Panc1 (cell line): ENCODE results near the gene MRPL38. TPM values are rescaled to one million over a fixed set of nuclear protein-coding genes. Genes with fewer than 3 reads are reported as not detected.
A peak's percentile ranks its signal among the peaks of the same experiment; 100 is the strongest.

Source experiments
- ATAC-seq: fragments of 200-7000 bp; cut with Tn5 transposase; 2 replicates; pipeline ENCODE4 v1.9.1; 2020; ENCODE audit warnings: mild to moderate bottlenecking, moderate library complexity
- BruUV-seq: library from RNA; stranded (reverse); fragments of 400-500 nt; replicated peaks from 2 replicates; lab custom pipeline; 2021; lab: Mats Ljungman, UMichigan
- CTCF ChIA-PET: fragments of 300-600 bp; sonication (Branson Sonifier 250); formaldehyde crosslinking; loops from one replicate; lab custom pipeline; 2022; ENCODE audit warnings: antibody characterized with exemption; lab: Charles Lee
- POLR2A ChIA-PET: fragments of 300-600 bp; sonication (Branson Sonifier 250); formaldehyde crosslinking; loops from one replicate; lab custom pipeline; 2022; ENCODE audit warnings: antibody characterized with exemption; lab: Charles Lee
- DNase-seq: peaks from one replicate; pipeline ENCODE4 v3.0.0-alpha.2; 2010; ENCODE audit warnings: low read depth, low spot score
- H3K27ac ChIP-seq: 2 replicates; pipeline ENCODE4 v1.5.1; 2011; ENCODE audit warnings: mild to moderate bottlenecking, low read length, inconsistent platforms
- H3K27me3 ChIP-seq: fragments of 200-500 bp; sonication (Bioruptor generic); 2 replicates; pipeline ENCODE4 v1.6.0; 2014; ENCODE audit warnings: low read length, inconsistent platforms; ENCODE audit not compliant: control insufficient read depth, insufficient read depth
- H3K36me3 ChIP-seq: fragments of 200-500 bp; sonication (Bioruptor generic); 2 replicates; pipeline ENCODE4 v1.5.1; 2014; ENCODE audit warnings: inconsistent platforms, mild to moderate bottlenecking, low read length, moderate library complexity; ENCODE audit not compliant: control insufficient read depth, insufficient read depth
- H3K4me1 ChIP-seq: 2 replicates; pipeline ENCODE4 v1.5.1; 2011; ENCODE audit warnings: inconsistent platforms, mild to moderate bottlenecking, low read length, moderate library complexity; ENCODE audit not compliant: control insufficient read depth, insufficient read depth
- H3K4me3 ChIP-seq, 2 experiments: 2 replicates each; pipeline ENCODE4 v1.5.1; 2011 to 2012; ENCODE audit warnings: low read depth in 2 of 2, low read length in 2 of 2, mild to moderate bottlenecking in 2 of 2, inconsistent platforms in 1 of 2, moderate library complexity in 1 of 2
- H3K9me3 ChIP-seq: fragments of 200-500 bp; sonication (Bioruptor generic); 2 replicates; pipeline ENCODE4 v1.5.1; 2014; ENCODE audit warnings: low read depth, mild to moderate bottlenecking, inconsistent platforms, low read length, moderate library complexity; ENCODE audit not compliant: control insufficient read depth, insufficient read depth
- POLR2AphosphoS5 ChIP-seq: IDR thresholded peaks from 2 replicates; pipeline ENCODE4 v1.6.1; 2012; ENCODE audit warnings: mild to moderate bottlenecking, low read depth, low read length, moderate library complexity
- SIN3A ChIP-seq: IDR thresholded peaks from 2 replicates; pipeline ENCODE4 v1.6.1; 2012; ENCODE audit warnings: low read depth, mild to moderate bottlenecking, low read length, moderate library complexity, borderline replicate concordance; ENCODE audit not compliant: insufficient read depth
- TCF7L2 ChIP-seq: IDR thresholded peaks from 2 replicates; pipeline ENCODE4 v1.6.1; 2011; ENCODE audit warnings: mild to moderate bottlenecking, low read depth, low read length, inconsistent platforms
- in situ Hi-C: cut with HindIII; loops from 2 replicates; pipeline ENCODE4 v1.10.0; 2016; ENCODE audit warnings: low sequenced_read_pairs, low pct_unique_long_range_greater_than_20kb
- intact Hi-C: fragments of 100-400 bp; cut with micrococcal nuclease; formaldehyde crosslinking; loops from one replicate; pipeline ENCODE4 v1.10.0; 2022; ENCODE audit not compliant: unreplicated experiment
- total RNA-seq: library from RNA; stranded (reverse); gene quantifications from one replicate; pipeline ENCODE4 v1.2.1, GENCODE V29; 2021; ENCODE audit not compliant: unreplicated experiment
- TF ChIP-seq, protein P1 (sequence below): fragments of 450-650 bp; IDR thresholded peaks from 2 replicates; pipeline ENCODE4 v1.5.1; 2017; ENCODE audit warnings: mild to moderate bottlenecking
- TF ChIP-seq, protein P2 (sequence below), 2 experiments: IDR thresholded peaks; 2 replicates each; pipeline ENCODE4 v1.6.1; 2011 to 2012; ENCODE audit warnings: low read depth in 2 of 2, control low read depth in 1 of 2, low read length in 1 of 2, mild to moderate bottlenecking in 1 of 2, moderate library complexity in 1 of 2; ENCODE audit not compliant: insufficient read depth in 1 of 2

Gene MRPL38
- total RNA-seq, 1 experiment from 2014 or later, result 165 TPM

- no peaks in the 10 kb centered on the region for H3K27me3 ChIP-seq
- TF ChIP-seq POLR2AphosphoS5, result no peak; the same call in 1 of the 2 replicates
- TF ChIP-seq, protein P1, sequence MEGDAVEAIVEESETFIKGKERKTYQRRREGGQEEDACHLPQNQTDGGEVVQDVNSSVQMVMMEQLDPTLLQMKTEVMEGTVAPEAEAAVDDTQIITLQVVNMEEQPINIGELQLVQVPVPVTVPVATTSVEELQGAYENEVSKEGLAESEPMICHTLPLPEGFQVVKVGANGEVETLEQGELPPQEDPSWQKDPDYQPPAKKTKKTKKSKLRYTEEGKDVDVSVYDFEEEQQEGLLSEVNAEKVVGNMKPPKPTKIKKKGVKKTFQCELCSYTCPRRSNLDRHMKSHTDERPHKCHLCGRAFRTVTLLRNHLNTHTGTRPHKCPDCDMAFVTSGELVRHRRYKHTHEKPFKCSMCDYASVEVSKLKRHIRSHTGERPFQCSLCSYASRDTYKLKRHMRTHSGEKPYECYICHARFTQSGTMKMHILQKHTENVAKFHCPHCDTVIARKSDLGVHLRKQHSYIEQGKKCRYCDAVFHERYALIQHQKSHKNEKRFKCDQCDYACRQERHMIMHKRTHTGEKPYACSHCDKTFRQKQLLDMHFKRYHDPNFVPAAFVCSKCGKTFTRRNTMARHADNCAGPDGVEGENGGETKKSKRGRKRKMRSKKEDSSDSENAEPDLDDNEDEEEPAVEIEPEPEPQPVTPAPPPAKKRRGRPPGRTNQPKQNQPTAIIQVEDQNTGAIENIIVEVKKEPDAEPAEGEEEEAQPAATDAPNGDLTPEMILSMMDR, result no peak; the same call in 1 of the 2 replicates
- TF ChIP-seq SIN3A, result no peak
- no peak for TF ChIP-seq TCF7L2
- TF ChIP-seq, protein P2, sequence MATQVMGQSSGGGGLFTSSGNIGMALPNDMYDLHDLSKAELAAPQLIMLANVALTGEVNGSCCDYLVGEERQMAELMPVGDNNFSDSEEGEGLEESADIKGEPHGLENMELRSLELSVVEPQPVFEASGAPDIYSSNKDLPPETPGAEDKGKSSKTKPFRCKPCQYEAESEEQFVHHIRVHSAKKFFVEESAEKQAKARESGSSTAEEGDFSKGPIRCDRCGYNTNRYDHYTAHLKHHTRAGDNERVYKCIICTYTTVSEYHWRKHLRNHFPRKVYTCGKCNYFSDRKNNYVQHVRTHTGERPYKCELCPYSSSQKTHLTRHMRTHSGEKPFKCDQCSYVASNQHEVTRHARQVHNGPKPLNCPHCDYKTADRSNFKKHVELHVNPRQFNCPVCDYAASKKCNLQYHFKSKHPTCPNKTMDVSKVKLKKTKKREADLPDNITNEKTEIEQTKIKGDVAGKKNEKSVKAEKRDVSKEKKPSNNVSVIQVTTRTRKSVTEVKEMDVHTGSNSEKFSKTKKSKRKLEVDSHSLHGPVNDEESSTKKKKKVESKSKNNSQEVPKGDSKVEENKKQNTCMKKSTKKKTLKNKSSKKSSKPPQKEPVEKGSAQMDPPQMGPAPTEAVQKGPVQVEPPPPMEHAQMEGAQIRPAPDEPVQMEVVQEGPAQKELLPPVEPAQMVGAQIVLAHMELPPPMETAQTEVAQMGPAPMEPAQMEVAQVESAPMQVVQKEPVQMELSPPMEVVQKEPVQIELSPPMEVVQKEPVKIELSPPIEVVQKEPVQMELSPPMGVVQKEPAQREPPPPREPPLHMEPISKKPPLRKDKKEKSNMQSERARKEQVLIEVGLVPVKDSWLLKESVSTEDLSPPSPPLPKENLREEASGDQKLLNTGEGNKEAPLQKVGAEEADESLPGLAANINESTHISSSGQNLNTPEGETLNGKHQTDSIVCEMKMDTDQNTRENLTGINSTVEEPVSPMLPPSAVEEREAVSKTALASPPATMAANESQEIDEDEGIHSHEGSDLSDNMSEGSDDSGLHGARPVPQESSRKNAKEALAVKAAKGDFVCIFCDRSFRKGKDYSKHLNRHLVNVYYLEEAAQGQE (IDR thresholded peaks at IDR 0.05; ENCODE audit: insufficient read depth in 1 of 2, low read depth in 2 of 2, low read length in 1 of 2), result no peak
- H3K4me3 ChIP-seq, result peak overlapping the region; percentile 72
- no TSS peak for BruUV-seq
- H3K4me1 ChIP-seq, result peaks cover 19% of the 10 kb centered on the region
- in situ Hi-C loops (no loop called here), intact Hi-C loops (no loop called here)
- POLR2A ChIA-PET, result interaction anchor here (0.6 kb wide), 1 partner anchor 799 kb away, joined by 11 read pairs; no protein-coding TSS in a partner anchor
- H3K27ac ChIP-seq, result peak overlapping the region; percentile 88
- DNase-seq, result no peak
- no peaks in the 10 kb centered on the region; the same call in none of the 2 replicates for H3K36me3 ChIP-seq
- CTCF ChIA-PET, result interaction anchor here (0.9 kb wide), 1 partner anchor 17 kb away, joined by 4 read pairs; the partner anchor contains the start of gene TRIM47
- no peaks in the 10 kb centered on the region for H3K9me3 ChIP-seq
- ATAC-seq, result no peak
These were observed 9.1 kb downstream of the MRPL38 start for GRCh38 chr17:75895370-75896155.

DNA sequence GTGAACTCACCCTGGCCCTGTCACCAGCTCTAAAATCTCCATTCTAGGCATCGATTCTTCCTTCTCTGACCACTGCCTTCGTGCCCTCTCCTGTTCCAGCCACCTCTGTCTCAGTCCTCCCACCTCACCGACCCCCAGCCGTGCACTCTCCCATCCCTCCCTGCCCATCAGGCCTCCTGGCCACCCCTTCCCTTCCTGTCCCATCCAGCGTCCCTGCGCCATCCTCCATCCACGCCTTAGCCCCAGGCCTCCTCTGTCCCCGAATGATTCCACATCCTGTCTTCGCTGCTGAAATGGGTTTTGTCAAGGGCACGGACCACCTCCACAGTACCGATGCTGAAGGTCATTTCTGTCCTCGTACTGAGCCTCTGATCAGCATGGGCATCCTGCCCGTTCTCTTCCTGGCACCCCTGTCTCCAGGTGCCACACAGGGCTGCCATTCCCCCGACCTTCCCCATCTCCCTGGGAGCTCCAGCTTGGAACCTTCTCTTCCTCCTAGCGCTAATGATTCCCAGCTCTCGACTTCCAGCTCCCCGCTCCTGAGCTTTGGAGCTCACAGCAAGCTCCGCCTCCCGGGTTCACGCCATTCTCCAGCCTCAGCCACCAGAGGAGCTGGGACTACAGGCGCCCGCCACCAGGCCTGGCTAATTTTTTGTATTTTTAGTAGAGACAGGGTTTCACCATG is 10.5 kb downstream of the MRPL38 start:
- BruUV-seq, result no TSS peak
- Histone ChIP-seq H3K27me3 (no peaks in the 10 kb centered on the region), H3K36me3 (no peaks in the 10 kb centered on the region; the same call in 1 of the 2 replicates), H3K4me1 (peaks cover 19% of the 10 kb centered on the region), H3K27ac (no peak overlapping the region), H3K4me3 (no peak overlapping the region), H3K9me3 (no peaks in the 10 kb centered on the region)
- TF ChIP-seq SIN3A (no peak), TCF7L2 (no peak), POLR2AphosphoS5 (no peak)
- TF ChIP-seq, protein P1, result no peak
- TF ChIP-seq, protein P2 (IDR thresholded peaks at IDR 0.05; ENCODE audit: insufficient read depth in 1 of 2, low read depth in 2 of 2, low read length in 1 of 2), result no peak
- POLR2A ChIA-PET, result interaction anchor here (0.6 to 1.0 kb wide), 3 partner anchors 11 to 307 kb away, joined by 6 to 11 read pairs (median 8); no protein-coding TSS in a partner anchor
- ATAC-seq, result no peak
- CTCF ChIA-PET, result interaction anchor here (0.6 to 0.7 kb wide), 3 partner anchors 17 to 94 kb away, joined by 3 to 7 read pairs (median 4); no protein-coding TSS in a partner anchor
- no peak for DNase-seq
- intact Hi-C loops, result no loop called here
- in situ Hi-C loops, result no loop called here
